RWPE2 (cell line): ENCODE data around the gene OCA2.

Source experiments
- ATAC-seq: fragments of 200-7000 bp; cut with Tn5 transposase; 3 replicates; pipeline ENCODE4 v1.9.1; 2021; ENCODE audit warnings: low read depth
- DNase-seq: peaks from one replicate; pipeline ENCODE4 v3.0.0-alpha.2; 2020; ENCODE audit warnings: low spot score
- H3K27ac ChIP-seq: fragments of 450-650 bp; 2 replicates; pipeline ENCODE4 v1.5.1; 2017; ENCODE audit warnings: mild to moderate bottlenecking; ENCODE audit not compliant: poor library complexity, severe bottlenecking
- H3K27me3 ChIP-seq: fragments of 250-450 bp; sonication (Bioruptor Pico); 2 replicates; pipeline ENCODE4 v1.5.1; 2021; ENCODE audit warnings: mild to moderate bottlenecking, moderate library complexity; ENCODE audit not compliant: insufficient read depth, poor library complexity, severe bottlenecking
- H3K36me3 ChIP-seq: fragments of 250-450 bp; sonication (Bioruptor Pico); 2 replicates; pipeline ENCODE4 v1.5.1; 2020; ENCODE audit warnings: low read depth, mild to moderate bottlenecking, moderate library complexity
- H3K4me1 ChIP-seq: fragments of 250-450 bp; sonication (Bioruptor Pico); 2 replicates; pipeline ENCODE4 v1.5.1; 2021; ENCODE audit warnings: mild to moderate bottlenecking, moderate library complexity; ENCODE audit not compliant: insufficient read depth, poor library complexity, severe bottlenecking
- H3K4me3 ChIP-seq: fragments of 250-450 bp; sonication (Bioruptor Pico); 2 replicates; pipeline ENCODE4 v1.5.1; 2021; ENCODE audit warnings: mild to moderate bottlenecking, moderate library complexity; ENCODE audit not compliant: severe bottlenecking
- H3K9me3 ChIP-seq: fragments of 250-450 bp; sonication (Bioruptor Pico); 2 replicates; pipeline ENCODE4 v1.5.1; 2021; ENCODE audit warnings: mild to moderate bottlenecking, moderate library complexity; ENCODE audit not compliant: severe bottlenecking
- TF ChIP-seq, protein P1 (sequence below): fragments of 450-650 bp; IDR thresholded peaks from one replicate; pipeline ENCODE4 v1.5.1; 2017; ENCODE audit warnings: mild to moderate bottlenecking, moderate library complexity; ENCODE audit not compliant: poor library complexity, severe bottlenecking

OCA2 gene

DNA sequence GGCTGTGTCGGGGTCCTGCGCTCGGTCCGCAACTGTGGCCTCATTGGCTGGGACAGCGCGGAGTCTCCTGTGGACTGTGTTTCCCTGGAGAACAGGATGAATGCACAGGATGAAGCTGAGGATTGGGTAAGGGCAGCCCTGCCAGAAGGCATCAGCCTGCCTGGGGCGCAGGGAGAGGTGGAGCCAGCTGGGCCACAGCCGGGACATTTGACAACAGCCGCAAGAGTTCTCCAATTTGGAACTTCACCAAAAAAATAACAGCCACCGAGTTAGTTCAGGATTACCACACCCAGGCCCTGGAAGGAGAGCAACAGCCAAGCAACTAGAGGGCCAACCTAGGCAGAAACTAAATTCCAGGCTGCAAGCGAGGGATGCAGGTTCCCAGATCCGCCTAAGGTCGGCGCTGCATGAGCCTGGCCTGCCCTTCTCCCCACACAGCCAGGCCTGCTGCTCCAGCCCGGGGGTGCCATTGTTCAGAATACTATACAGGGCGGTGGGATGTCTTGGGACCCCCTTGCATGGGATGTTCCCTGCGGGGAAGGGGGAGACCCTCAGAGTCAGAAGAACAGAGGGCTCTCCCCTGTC is 229.3 kb downstream of the OCA2 start:
- ATAC-seq: 0 out of 3 replicates have a peak, but pooled peaks have one; percentile 15

DNA sequence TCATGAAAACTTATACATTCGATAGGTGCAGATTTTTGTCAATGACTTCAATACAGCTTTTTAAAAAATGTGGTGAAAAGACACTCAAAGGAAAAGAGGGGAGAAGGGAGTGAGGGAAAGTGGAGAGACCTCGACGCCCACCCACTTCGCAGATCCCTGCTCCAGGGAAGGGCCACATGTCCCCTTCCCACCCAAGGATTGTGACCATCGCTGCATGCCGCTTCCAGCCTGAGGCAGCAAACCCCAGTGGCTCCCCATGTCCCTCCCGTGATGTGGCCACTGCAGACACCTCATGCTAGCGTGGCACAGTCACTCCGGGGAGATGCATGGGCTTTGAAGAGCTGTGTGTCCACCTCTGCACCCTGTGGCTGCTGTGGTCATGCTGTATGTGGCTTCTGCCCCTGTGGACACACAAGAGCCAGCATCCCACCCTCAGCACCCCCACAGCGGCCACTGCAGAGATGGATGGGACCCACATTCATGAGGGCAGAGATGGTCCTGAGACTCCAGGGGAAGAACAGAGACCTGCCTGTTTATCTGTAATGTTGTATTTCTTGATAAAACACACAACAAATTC is 230.2 kb downstream of the OCA2 start:
- Histone ChIP-seq H3K9me3 (no peaks in the 10 kb centered on the region), H3K27me3 (peaks cover 2% of the 10 kb centered on the region), H3K4me3 (no peak overlapping the region), H3K36me3 (no peaks in the 10 kb centered on the region), H3K4me1 (no peaks in the 10 kb centered on the region), H3K27ac (no peak overlapping the region)
- TF ChIP-seq, protein P1, sequence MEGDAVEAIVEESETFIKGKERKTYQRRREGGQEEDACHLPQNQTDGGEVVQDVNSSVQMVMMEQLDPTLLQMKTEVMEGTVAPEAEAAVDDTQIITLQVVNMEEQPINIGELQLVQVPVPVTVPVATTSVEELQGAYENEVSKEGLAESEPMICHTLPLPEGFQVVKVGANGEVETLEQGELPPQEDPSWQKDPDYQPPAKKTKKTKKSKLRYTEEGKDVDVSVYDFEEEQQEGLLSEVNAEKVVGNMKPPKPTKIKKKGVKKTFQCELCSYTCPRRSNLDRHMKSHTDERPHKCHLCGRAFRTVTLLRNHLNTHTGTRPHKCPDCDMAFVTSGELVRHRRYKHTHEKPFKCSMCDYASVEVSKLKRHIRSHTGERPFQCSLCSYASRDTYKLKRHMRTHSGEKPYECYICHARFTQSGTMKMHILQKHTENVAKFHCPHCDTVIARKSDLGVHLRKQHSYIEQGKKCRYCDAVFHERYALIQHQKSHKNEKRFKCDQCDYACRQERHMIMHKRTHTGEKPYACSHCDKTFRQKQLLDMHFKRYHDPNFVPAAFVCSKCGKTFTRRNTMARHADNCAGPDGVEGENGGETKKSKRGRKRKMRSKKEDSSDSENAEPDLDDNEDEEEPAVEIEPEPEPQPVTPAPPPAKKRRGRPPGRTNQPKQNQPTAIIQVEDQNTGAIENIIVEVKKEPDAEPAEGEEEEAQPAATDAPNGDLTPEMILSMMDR: no peak
- ATAC-seq: no peak
- DNase-seq: no peak

More for the DNA sequence above, 229.3 kb downstream of the OCA2 start:
- Histone ChIP-seq H3K27ac (no peak overlapping the region), H3K4me1 (no peaks in the 10 kb centered on the region), H3K27me3 (peaks cover 2% of the 10 kb centered on the region), H3K9me3 (no peaks in the 10 kb centered on the region), H3K4me3 (no peak overlapping the region), H3K36me3 (no peaks in the 10 kb centered on the region)
- DNase-seq: no peak
- TF ChIP-seq, protein P1: no peak

GRCh38 chr15:27867861-27868260 is 231.3 kb downstream of the OCA2 start:
- H3K27ac ChIP-seq: no peak overlapping the region
- ATAC-seq: no peak
- H3K4me1 ChIP-seq: no peaks in the 10 kb centered on the region
- H3K36me3 ChIP-seq: no peaks in the 10 kb centered on the region
- TF ChIP-seq, protein P1: no peak
- DNase-seq: no peak
- no peaks in the 10 kb centered on the region for H3K9me3 ChIP-seq
- H3K27me3 ChIP-seq: peaks cover 2% of the 10 kb centered on the region
- H3K4me3 ChIP-seq: no peak overlapping the region

GRCh38 chr15:27866505-27867165 is 232.5 kb downstream of the OCA2 start:
- TF ChIP-seq, protein P1: no peak
- H3K36me3 ChIP-seq: no peaks in the 10 kb centered on the region
- peaks cover 2% of the 10 kb centered on the region for H3K27me3 ChIP-seq
- H3K27ac ChIP-seq: no peak overlapping the region
- no peaks in the 10 kb centered on the region for H3K9me3 ChIP-seq
- DNase-seq (no peak), ATAC-seq (no peak)
- H3K4me1 ChIP-seq: no peaks in the 10 kb centered on the region
- H3K4me3 ChIP-seq: no peak overlapping the region

- Histone ChIP-seq H3K4me3 (no peak overlapping the region), H3K27me3 (peaks cover 2% of the 10 kb centered on the region), H3K9me3 (no peaks in the 10 kb centered on the region), H3K4me1 (no peaks in the 10 kb centered on the region), H3K36me3 (no peaks in the 10 kb centered on the region), H3K27ac (no peak overlapping the region)
- no peak for DNase-seq
- TF ChIP-seq, protein P1: no peak
- ATAC-seq: no peak
Observed at GRCh38 chr15:27865926-27866325, 233.2 kb downstream of the OCA2 start.
